ENCODE results near the gene ARHGAP9. TPM values are rescaled to one million over a fixed set of nuclear protein-coding genes. Genes with fewer than 3 reads are reported as not detected.

ARHGAP9 gene
- total and polyA plus RNA-seq, 2 of the 4 experiments (the other 2 are of a cell fraction): 0.18 to 0.79 TPM

GRCh38 chr12:57461917-57462250 is 17.8 kb downstream of the ARHGAP9 start:
- peak overlapping the region; percentile 57 for H2BK5ac ChIP-seq (ENCODE audit: low read depth, low read length, poor library complexity, severe bottlenecking)
- peak overlapping the region; percentile 61 for H2AK5ac ChIP-seq (ENCODE audit: low read depth, low read length)
- in situ Hi-C loops (cut with MboI; ENCODE audit: low sequenced_read_pairs): no loop called here
- H3K56ac ChIP-seq (ENCODE audit: extremely low read depth, insufficient read depth, low read length): peak overlapping the region; percentile 84
- DNase-seq (peak; percentile 33), ATAC-seq (ENCODE audit: low read depth) (peak; percentile 0; the same call in 1 of the 2 replicates)
- H2AK9ac ChIP-seq (replicated peaks; ENCODE audit: low read depth, low read length, poor library complexity): peak overlapping the region; percentile 96
- dilution Hi-C loops (cut with HindIII; ENCODE audit: low sequenced_read_pairs, unreplicated experiment): no loop called here
- no CpG with 5 or more reads among the region's 9 CpGs for WGBS, 2 experiments (ENCODE audit: extremely low coverage in 2 of 2, insufficient read length in 1 of 2)
- no peaks in the 10 kb centered on the region for H3K36me3 ChIP-seq (ENCODE audit: control insufficient read depth, insufficient read depth, low read length)
- H4K8ac ChIP-seq (ENCODE audit: low read depth in 2 of 2, low read length in 2 of 2): peak overlapping the region; percentile 55 to 88; a peak in 3 of 4 replicates
- BruUV-seq (replicated peaks): no TSS peak
- peaks cover 0 to 6% of the 10 kb centered on the region in 2 experiments; a peak in 1 of 4 replicates for H3K79me1 ChIP-seq (ENCODE audit: low read depth in 1 of 2, low read length in 2 of 2)
- H3K4ac ChIP-seq (ENCODE audit: low read depth, low read length): peak overlapping the region; percentile 70
- peak overlapping the region; percentile 67 for H3K27ac ChIP-seq (ENCODE audit: insufficient read depth, low read length)
- H3K9me1 ChIP-seq (ENCODE audit: insufficient read depth, low read length): peaks cover 4% of the 10 kb centered on the region; the same call in 1 of the 2 replicates
- H3K14ac ChIP-seq (replicated peaks; ENCODE audit: low read depth, low read length): peak overlapping the region; percentile 73
- H3K4me1 ChIP-seq (ENCODE audit: control insufficient read depth, insufficient read depth, low read length): peaks cover 7% of the 10 kb centered on the region
- peak overlapping the region; percentile 68 for H3K9ac ChIP-seq (ENCODE audit: low read depth, low read length)
- peak overlapping the region; percentile 67 for H3K23ac ChIP-seq (ENCODE audit: low read depth, low read length)
- CTCF ChIA-PET: interaction anchor here (1.5 to 2.7 kb wide), 2 partner anchors 9 to 13 kb away, joined by 8 to 14 read pairs; no protein-coding TSS in a partner anchor
- no peaks in the 10 kb centered on the region for H3K27me3 ChIP-seq (ENCODE audit: control insufficient read depth, insufficient read depth, low read length)
- POLR2A ChIA-PET (ENCODE audit: unreplicated experiment): no interaction called here
- H4K91ac ChIP-seq (ENCODE audit: insufficient read depth, low read depth, low read length): peak overlapping the region; percentile 72
- H2BK120ac ChIP-seq (ENCODE audit: low read depth, low read length): peak overlapping the region; percentile 68
- no peaks in the 10 kb centered on the region for H4K20me1 ChIP-seq (ENCODE audit: insufficient read depth, low read length)
- peak overlapping the region; percentile 56 for H3K4me3 ChIP-seq (ENCODE audit: insufficient read depth, low read depth, low read length)
- intact Hi-C loops (cut with micrococcal nuclease): loop anchor here (5.0 kb wide), 1 partner anchor 160 kb away; no protein-coding TSS in a partner anchor
- H2BK20ac ChIP-seq (ENCODE audit: low read depth, low read length): peak overlapping the region; percentile 5; the same call in 1 of the 2 replicates
- H3K18ac ChIP-seq (ENCODE audit: low read depth, low read length): peak overlapping the region; percentile 48; the same call in 1 of the 2 replicates
- peak overlapping the region; percentile 52; the same call in 1 of the 2 replicates for H4K5ac ChIP-seq (ENCODE audit: low read depth, low read length)
- H2AFZ ChIP-seq (replicated peaks; ENCODE audit: low read length, poor library complexity): peak overlapping the region; percentile 93
- H2BK15ac ChIP-seq (ENCODE audit: low read depth, low read length): no peak overlapping the region; the same call in 2 of the 3 replicates
- H3K9me3 ChIP-seq (ENCODE audit: control insufficient read depth, insufficient read depth, low read length): no peaks in the 10 kb centered on the region
- peak overlapping the region; percentile 97 for H3K4me2 ChIP-seq (ENCODE audit: low read depth, low read length)
- TF ChIP-seq RCOR1 (IDR thresholded peaks at IDR 0.05; ENCODE audit: insufficient replicate concordance, low read length) (no peak), FOS (IDR thresholded peaks at IDR 0.05; ENCODE audit: low read depth, low read length) (peak; percentile 38; the same call in 1 of the 2 replicates)
